Measurements from ENCODE around the gene SLC13A4.

SLC13A4 gene

GRCh38 chr7:135682191-135682590 lies 45.8 kb downstream of the SLC13A4 start:
- TF ChIP-seq POLR2AphosphoS5 (IDR thresholded peaks at IDR 0.05; ENCODE audit: low read depth, low read length) (no peak), TAF1 (IDR thresholded peaks at IDR 0.05; ENCODE audit: borderline replicate concordance, insufficient read depth, low read length) (no peak), FOXP2 (optimal IDR thresholded peaks at IDR 0.05; ENCODE audit: borderline replicate concordance, extremely low read depth, extremely low read length, insufficient read depth) (no peak), SIN3A (IDR thresholded peaks at IDR 0.05; ENCODE audit: borderline replicate concordance, insufficient read depth, low read length) (no peak)
- TF ChIP-seq, protein P1, sequence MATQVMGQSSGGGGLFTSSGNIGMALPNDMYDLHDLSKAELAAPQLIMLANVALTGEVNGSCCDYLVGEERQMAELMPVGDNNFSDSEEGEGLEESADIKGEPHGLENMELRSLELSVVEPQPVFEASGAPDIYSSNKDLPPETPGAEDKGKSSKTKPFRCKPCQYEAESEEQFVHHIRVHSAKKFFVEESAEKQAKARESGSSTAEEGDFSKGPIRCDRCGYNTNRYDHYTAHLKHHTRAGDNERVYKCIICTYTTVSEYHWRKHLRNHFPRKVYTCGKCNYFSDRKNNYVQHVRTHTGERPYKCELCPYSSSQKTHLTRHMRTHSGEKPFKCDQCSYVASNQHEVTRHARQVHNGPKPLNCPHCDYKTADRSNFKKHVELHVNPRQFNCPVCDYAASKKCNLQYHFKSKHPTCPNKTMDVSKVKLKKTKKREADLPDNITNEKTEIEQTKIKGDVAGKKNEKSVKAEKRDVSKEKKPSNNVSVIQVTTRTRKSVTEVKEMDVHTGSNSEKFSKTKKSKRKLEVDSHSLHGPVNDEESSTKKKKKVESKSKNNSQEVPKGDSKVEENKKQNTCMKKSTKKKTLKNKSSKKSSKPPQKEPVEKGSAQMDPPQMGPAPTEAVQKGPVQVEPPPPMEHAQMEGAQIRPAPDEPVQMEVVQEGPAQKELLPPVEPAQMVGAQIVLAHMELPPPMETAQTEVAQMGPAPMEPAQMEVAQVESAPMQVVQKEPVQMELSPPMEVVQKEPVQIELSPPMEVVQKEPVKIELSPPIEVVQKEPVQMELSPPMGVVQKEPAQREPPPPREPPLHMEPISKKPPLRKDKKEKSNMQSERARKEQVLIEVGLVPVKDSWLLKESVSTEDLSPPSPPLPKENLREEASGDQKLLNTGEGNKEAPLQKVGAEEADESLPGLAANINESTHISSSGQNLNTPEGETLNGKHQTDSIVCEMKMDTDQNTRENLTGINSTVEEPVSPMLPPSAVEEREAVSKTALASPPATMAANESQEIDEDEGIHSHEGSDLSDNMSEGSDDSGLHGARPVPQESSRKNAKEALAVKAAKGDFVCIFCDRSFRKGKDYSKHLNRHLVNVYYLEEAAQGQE (IDR thresholded peaks at IDR 0.05; ENCODE audit: insufficient read depth in 1 of 2, low read depth in 2 of 2, low read length in 2 of 2) = no peak

DNA sequence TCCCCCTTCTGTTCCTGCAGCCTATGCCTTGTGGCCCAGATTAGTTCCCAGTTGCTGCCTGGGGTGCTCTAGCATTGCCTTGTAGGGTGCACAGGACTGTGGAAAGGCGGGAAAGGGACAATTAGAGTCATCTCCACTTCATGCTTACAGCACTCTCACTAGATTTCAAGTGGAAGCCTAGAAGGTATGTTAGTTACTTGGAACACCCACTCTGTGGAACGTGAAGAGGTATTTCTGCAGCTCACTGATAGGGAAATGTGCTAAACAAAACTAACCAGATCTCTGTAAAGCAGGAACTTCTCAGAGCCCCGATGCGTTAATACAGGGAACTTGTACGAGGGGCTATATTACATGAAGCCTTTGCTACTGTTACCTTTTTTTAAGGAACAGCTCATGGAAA lies 46.2 kb downstream of the SLC13A4 start:
- TF ChIP-seq FOXP2 (optimal IDR thresholded peaks at IDR 0.05; ENCODE audit: borderline replicate concordance, extremely low read depth, extremely low read length, insufficient read depth) = no peak
- no peak for TF ChIP-seq POLR2AphosphoS5 (IDR thresholded peaks at IDR 0.05; ENCODE audit: low read depth, low read length)
- TF ChIP-seq SIN3A (IDR thresholded peaks at IDR 0.05; ENCODE audit: borderline replicate concordance, insufficient read depth, low read length) = no peak
- TF ChIP-seq, protein P1 (IDR thresholded peaks at IDR 0.05; ENCODE audit: insufficient read depth in 1 of 2, low read depth in 2 of 2, low read length in 2 of 2) = no peak
- TF ChIP-seq TAF1 (IDR thresholded peaks at IDR 0.05; ENCODE audit: borderline replicate concordance, insufficient read depth, low read length) = no peak

DNA sequence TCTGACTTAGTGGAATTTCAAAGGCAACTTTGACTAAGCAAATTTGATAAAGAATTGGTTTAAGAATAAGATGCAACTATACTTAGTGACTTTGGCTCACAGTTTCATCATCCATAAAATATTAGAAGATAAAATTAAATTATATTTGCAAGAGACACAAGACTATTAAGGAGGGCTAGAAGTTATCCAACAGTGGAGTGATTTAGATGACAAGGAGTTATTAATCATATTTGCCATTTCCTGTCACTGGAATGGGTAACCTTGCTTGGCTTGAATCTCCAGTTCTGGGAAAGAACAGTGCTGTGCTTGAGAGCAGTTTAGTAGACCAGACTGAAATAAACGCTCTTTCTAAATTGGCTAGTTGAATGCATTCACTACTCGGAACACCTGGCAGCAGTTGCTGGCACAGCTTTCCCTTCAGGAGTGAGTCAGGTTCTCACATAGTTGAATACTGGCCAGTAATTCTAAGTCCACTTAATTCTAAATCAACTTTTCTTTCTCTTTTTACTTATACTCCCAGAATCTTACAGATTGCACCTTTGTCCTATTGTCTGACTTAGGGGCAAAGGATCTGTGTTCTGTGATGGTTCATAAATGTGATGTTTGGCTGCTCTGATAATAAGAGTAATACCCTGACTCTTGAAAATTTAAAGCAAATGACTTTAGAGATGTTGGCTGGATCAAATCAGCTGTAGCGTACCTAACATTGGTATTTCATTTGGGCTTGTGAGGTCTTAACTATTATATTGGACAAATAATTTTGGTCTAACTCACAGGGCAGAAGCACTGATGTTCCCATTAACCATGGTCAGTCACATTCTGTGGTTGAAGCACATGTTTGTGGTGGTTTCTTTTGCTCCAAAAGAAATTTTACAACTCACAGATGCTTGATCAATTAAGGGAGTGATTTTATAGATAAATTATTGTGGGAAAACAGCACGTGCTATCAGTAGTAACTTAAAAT lies 49.1 kb downstream of the SLC13A4 start:
- TF ChIP-seq TAF1 (IDR thresholded peaks at IDR 0.05; ENCODE audit: borderline replicate concordance, insufficient read depth, low read length) (no peak), FOXP2 (optimal IDR thresholded peaks at IDR 0.05; ENCODE audit: borderline replicate concordance, extremely low read depth, extremely low read length, insufficient read depth) (no peak), SIN3A (IDR thresholded peaks at IDR 0.05; ENCODE audit: borderline replicate concordance, insufficient read depth, low read length) (no peak), POLR2AphosphoS5 (IDR thresholded peaks at IDR 0.05; ENCODE audit: low read depth, low read length) (no peak)
- TF ChIP-seq, protein P1 (IDR thresholded peaks at IDR 0.05; ENCODE audit: insufficient read depth in 1 of 2, low read depth in 2 of 2, low read length in 2 of 2) = no peak

DNA sequence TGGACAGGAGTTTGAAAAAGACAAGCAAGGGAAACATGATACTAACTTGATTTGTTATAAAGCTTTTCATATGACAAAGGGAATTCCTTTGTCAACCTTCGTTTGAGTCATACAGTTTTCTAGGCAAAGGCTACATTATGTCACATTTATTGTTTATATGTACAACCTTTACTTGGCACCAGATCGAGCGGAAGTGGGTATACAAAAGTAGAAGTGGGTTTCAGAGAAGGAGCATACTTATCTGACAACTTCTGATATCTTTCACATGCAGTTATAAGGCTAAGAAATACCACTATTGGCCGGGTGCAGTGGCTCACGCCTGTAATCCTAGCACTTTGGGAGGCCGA lies 54.7 kb downstream of the SLC13A4 start:
- TF ChIP-seq, protein P1 (IDR thresholded peaks at IDR 0.05; ENCODE audit: insufficient read depth in 1 of 2, low read depth in 2 of 2, low read length in 2 of 2) = no peak
- TF ChIP-seq TAF1 (IDR thresholded peaks at IDR 0.05; ENCODE audit: borderline replicate concordance, insufficient read depth, low read length) = no peak
- TF ChIP-seq FOXP2 (optimal IDR thresholded peaks at IDR 0.05; ENCODE audit: borderline replicate concordance, extremely low read depth, extremely low read length, insufficient read depth) = no peak
- TF ChIP-seq SIN3A (IDR thresholded peaks at IDR 0.05; ENCODE audit: borderline replicate concordance, insufficient read depth, low read length) = no peak
- TF ChIP-seq POLR2AphosphoS5 (IDR thresholded peaks at IDR 0.05; ENCODE audit: low read depth, low read length) = no peak
